Retinal pigment epithelial cell (primary cell): Measurements from ENCODE around the gene SEMA3G.

ENCODE experiments used
- DNase-seq: peaks from one replicate; pipeline ENCODE4 v3.0.0-alpha.2; 2010; ENCODE audit warnings: low read depth
- H3K4me3 ChIP-seq: 2 replicates; pipeline ENCODE4 v1.5.1; 2011; ENCODE audit warnings: mild to moderate bottlenecking, low read length, control low read depth, moderate library complexity
- CTCF ChIP-seq: conservative IDR thresholded peaks from 2 replicates; pipeline ENCODE4 v1.5.1; 2011; ENCODE audit warnings: low read depth, low read length, control low read depth, inconsistent platforms

SEMA3G gene

GRCh38 chr3:52423173-52423572 lies 21.7 kb downstream of the SEMA3G start:
- DNase-seq: no peak
- no peak for TF ChIP-seq CTCF
- H3K4me3 ChIP-seq: no peak overlapping the region

- TF ChIP-seq CTCF: no peak
Observed at GRCh38 chr3:52422669-52423068, 22.2 kb downstream of the SEMA3G start.

GRCh38 chr3:52420388-52420787 lies 24.5 kb downstream of the SEMA3G start:
- H3K4me3 ChIP-seq: no peak overlapping the region
- DNase-seq: no peak
- TF ChIP-seq CTCF: no peak

More at GRCh38 chr3:52422669-52423068, 22.2 kb downstream of the SEMA3G start:
- no peak overlapping the region for H3K4me3 ChIP-seq
- DNase-seq: no peak

GRCh38 chr3:52415800-52416199 lies 29.1 kb downstream of the SEMA3G start:
- no peak for TF ChIP-seq CTCF
- H3K4me3 ChIP-seq: no peak overlapping the region
- no peak for DNase-seq

- no peak for DNase-seq
- H3K4me3 ChIP-seq: peak overlapping the region; percentile 94
- TF ChIP-seq CTCF: no peak
Observed at GRCh38 chr3:52408466-52408865, 36.4 kb downstream of the SEMA3G start.

- no peak for TF ChIP-seq CTCF
- no peak for DNase-seq
- H3K4me3 ChIP-seq: no peak overlapping the region
Observed at GRCh38 chr3:52407779-52408178, 37.1 kb downstream of the SEMA3G start.

GRCh38 chr3:52406791-52407510 lies 38.0 kb downstream of the SEMA3G start:
- DNase-seq: no peak
- TF ChIP-seq CTCF: no peak
- H3K4me3 ChIP-seq: no peak overlapping the region
